Measurements from ENCODE around the gene CA4.

DNA sequence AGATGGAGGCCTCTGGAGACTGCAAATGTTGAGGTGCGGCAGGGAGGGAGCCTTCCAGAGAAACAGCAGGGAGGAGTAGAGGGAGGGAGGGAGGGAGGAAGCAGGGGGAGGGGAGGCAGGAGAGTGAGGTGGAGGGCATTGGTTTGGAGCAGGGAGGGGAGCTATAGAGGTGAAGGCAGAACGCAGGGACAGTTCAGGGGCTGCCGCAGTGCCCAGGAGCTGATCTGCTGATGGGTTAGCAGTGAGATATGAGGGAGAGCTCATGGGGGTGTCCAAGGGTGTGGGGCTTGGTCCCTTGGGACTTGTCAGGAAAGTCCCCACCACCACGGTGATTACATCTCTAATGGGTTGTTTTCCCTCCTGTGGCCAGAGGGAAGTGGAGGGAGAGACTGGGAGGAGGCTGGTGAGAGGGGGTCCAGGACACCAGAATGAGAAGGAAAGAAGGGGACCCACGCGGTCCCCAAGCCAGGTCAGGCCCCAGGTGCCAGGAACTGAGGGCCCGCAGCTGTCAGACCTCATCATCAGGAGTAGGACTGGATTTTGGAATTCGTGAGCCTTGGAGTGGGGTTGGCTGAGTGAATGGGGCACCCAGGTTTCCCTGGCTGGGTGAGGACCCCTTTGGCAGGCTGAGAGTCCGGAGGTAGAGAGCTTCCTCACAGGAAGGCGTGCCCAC lies 11.2 kb downstream of the CA4 start:
- TF ChIP-seq, protein P1, sequence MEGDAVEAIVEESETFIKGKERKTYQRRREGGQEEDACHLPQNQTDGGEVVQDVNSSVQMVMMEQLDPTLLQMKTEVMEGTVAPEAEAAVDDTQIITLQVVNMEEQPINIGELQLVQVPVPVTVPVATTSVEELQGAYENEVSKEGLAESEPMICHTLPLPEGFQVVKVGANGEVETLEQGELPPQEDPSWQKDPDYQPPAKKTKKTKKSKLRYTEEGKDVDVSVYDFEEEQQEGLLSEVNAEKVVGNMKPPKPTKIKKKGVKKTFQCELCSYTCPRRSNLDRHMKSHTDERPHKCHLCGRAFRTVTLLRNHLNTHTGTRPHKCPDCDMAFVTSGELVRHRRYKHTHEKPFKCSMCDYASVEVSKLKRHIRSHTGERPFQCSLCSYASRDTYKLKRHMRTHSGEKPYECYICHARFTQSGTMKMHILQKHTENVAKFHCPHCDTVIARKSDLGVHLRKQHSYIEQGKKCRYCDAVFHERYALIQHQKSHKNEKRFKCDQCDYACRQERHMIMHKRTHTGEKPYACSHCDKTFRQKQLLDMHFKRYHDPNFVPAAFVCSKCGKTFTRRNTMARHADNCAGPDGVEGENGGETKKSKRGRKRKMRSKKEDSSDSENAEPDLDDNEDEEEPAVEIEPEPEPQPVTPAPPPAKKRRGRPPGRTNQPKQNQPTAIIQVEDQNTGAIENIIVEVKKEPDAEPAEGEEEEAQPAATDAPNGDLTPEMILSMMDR (IDR thresholded peaks at IDR 0.05; ENCODE audit: poor library complexity, severe bottlenecking), result no peak
- TF ChIP-seq POLR2AphosphoS5 (IDR thresholded peaks at IDR 0.05) (no peak), RAD21 (conservative IDR thresholded peaks at IDR 0.05) (no peak), EZH2 (IDR thresholded peaks at IDR 0.05; ENCODE audit: borderline replicate concordance, insufficient read depth, low read length, poor library complexity, severe bottlenecking) (no peak)
